Sigmoid colon (tissue), 7 donors: ENCODE measurements around the gene B3GALT4. TPM values are rescaled to one million over a fixed set of nuclear protein-coding genes. Genes with fewer than 3 reads are reported as not detected.

Experiments
- DNase-seq: peaks from one replicate; pipeline ENCODE4 v3.0.0-alpha.2; 2019
- H3K27ac ChIP-seq, 4 donors: fragments of 200-600 bp; sonication (generic); one replicate each; pipeline ENCODE4 v1.5.1; 2016 to 2019; ENCODE audit warnings: mild to moderate bottlenecking in 1 of 4
- H3K27me3 ChIP-seq, 3 donors: fragments of 200-600 bp; sonication (generic); one replicate each; pipeline ENCODE4 v1.5.1; 2019; ENCODE audit warnings: mild to moderate bottlenecking in 1 of 3
- H3K36me3 ChIP-seq, 4 donors: fragments of 200-600 bp; sonication (generic); one replicate each; pipeline ENCODE4 v1.5.1; 2016 to 2019
- H3K4me1 ChIP-seq, 4 donors: fragments of 200-600 bp; sonication (generic); one replicate each; pipeline ENCODE4 v1.5.1; 2017 to 2019
- H3K4me3 ChIP-seq, 4 donors: fragments of 200-600 bp; sonication (generic); one replicate each; pipeline ENCODE4 v1.5.1; 2017 to 2019; ENCODE audit warnings: mild to moderate bottlenecking in 2 of 4, moderate library complexity in 1 of 4
- H3K9me3 ChIP-seq, 4 donors: fragments of 200-600 bp in 3 of 4; sonication (generic) in 3 of 4; one replicate each; pipeline versions ENCODE4 v1.5.1 to v1.6.1; 2013 to 2019
- EP300 ChIP-seq, 4 donors: sonication (generic); formaldehyde crosslinking; IDR thresholded peaks; one replicate each; pipeline ENCODE4 v1.6.1; 2017; ENCODE audit warnings: antibody characterized with exemption in 4 of 4
- POLR2A ChIP-seq, 2 donors: fragments of 450-650 bp; IDR thresholded peaks; one replicate each; pipeline ENCODE4 v1.6.1; 2016; ENCODE audit warnings: antibody characterized with exemption in 2 of 2, mild to moderate bottlenecking in 2 of 2, moderate library complexity in 2 of 2
- POLR2AphosphoS5 ChIP-seq, 4 donors: sonication (generic); formaldehyde crosslinking; IDR thresholded peaks; one replicate each; pipeline ENCODE4 v1.6.1; 2017; ENCODE audit warnings: antibody characterized with exemption in 4 of 4
- WGBS, 2 donors: extraction: QIAGEN DNeasy Blood & Tissue Kit; methylation state at CpG; one replicate each; pipeline ENCODE4 v1.1.7; 2013; 5-methylcytosine and 5-hydroxymethylcytosine counted together
- intact Hi-C: fragments of 100-400 bp; cut with DNase I; formaldehyde crosslinking; loops from one replicate; pipeline ENCODE4 v1.15.1; 2023
- polyA plus RNA-seq, 3 donors: library from polyadenylated mRNA; stranded (reverse); fragments of 200-250 nt; gene quantifications; one replicate each; pipeline ENCODE4 v1.2.3, GENCODE V29; 2013
- total RNA-seq, 4 donors: library from RNA; depleted of rRNA; stranded (reverse); fragments of >200 nt; gene quantifications; one replicate each; pipeline ENCODE4 v1.1.0, GENCODE V29; 2016
- TF ChIP-seq, protein P1 (sequence below), 4 experiments: fragments of 450-650 bp in 3 of 4; fragments of 200-600 bp in 1 of 4; IDR thresholded peaks; one replicate each; pipeline ENCODE4 v1.5.1; 2016 to 2019; ENCODE audit warnings: antibody characterized with exemption in 4 of 4, mild to moderate bottlenecking in 3 of 4, moderate library complexity in 2 of 4
- donor health status: healthy with polysubstance abuse.
- donor health status: Bipolar disorder and iron deficiency.
- donor health status: healthy.

Gene B3GALT4
- total and polyA plus RNA-seq, 7 donors, result 7.2 to 23.6 (median 19.2) TPM

DNA sequence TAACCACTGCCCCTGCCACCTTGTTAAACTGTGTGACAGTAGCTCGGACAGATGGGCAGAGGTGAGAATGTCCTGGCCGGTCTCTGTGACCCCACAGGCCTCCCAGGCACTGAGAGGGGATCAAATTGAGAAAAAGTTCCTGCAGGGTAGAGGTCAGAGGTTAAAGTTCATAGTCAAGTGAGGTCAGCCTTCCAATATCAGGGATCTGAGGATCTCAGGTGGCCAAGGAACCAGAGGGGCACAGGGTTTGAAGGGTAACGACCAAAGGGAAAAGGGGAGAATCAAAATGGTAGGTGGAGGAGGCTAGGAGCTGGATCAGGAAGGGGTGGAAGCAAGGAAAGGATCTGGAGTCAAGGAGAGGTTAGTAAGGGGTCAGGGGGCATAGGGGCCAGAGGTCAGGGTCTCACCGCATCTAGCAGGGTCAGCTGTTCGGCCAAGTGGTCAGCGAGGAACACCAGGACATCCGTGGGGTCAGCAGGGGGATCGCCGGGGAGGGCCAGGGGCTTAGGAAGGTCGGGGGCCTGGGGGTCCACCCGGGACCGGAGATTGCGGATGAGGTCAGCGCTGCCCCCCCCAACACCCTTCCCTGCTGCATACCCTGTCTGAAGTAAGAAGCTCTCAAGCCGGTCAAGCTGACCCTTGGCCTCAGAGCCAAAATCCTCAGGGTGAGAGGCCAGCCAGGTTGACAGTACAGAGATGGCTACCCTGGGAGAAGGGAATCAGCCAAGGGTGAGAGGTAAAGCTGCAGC, 18.9 kb downstream of the B3GALT4 start:
- intact Hi-C loops, result loop anchor here (5.0 kb wide), 1 partner anchor 132 kb away; no protein-coding TSS in a partner anchor
- Histone ChIP-seq H3K36me3 (peaks cover 19 to 59% (median 37%) of the 10 kb centered on the region in 4 donors), H3K9me3 (no peaks in the 10 kb centered on the region), H3K27ac (no peak overlapping the region), H3K4me3 (no peak overlapping the region), H3K27me3 (no peaks in the 10 kb centered on the region), H3K4me1 (peaks cover 0 to 29% (median 23%) of the 10 kb centered on the region in 4 donors)
- no peak for TF ChIP-seq POLR2A (IDR thresholded peaks at IDR 0.05)
- TF ChIP-seq, protein P1, sequence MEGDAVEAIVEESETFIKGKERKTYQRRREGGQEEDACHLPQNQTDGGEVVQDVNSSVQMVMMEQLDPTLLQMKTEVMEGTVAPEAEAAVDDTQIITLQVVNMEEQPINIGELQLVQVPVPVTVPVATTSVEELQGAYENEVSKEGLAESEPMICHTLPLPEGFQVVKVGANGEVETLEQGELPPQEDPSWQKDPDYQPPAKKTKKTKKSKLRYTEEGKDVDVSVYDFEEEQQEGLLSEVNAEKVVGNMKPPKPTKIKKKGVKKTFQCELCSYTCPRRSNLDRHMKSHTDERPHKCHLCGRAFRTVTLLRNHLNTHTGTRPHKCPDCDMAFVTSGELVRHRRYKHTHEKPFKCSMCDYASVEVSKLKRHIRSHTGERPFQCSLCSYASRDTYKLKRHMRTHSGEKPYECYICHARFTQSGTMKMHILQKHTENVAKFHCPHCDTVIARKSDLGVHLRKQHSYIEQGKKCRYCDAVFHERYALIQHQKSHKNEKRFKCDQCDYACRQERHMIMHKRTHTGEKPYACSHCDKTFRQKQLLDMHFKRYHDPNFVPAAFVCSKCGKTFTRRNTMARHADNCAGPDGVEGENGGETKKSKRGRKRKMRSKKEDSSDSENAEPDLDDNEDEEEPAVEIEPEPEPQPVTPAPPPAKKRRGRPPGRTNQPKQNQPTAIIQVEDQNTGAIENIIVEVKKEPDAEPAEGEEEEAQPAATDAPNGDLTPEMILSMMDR (IDR thresholded peaks at IDR 0.05), result no peak
- 91 to 95% methylated on average over 15 of the region's 15 CpGs for WGBS, 2 donors
- DNase-seq, result no peak

DNA sequence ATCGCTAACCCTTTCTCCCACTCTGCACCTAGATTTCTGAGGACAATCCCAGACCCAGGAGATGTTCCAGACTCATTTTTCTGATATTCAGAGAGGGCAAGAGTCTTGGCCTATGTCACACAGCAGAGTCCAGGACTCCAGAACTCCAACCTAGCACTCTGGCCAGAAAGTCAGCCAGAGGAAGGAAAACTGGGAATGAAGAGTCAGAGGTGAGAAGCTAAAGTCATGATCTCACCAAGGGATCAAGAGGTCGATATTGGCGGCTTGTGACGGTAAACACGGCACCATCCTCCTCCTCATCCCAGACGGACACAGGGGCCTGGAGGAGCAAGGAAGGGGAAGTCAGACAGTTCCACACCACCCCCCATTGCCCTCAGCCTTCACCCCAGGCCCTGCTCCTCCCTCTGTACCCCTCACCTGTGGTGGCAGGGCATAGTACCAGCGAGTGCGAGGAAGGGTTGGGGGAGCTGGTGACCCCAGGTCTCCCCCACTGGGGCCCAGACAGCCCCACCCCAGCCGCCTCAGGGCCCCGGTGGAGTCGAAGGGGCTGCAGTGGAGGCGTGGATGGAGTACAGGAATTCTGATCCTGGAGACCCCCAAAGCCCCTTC, 20.0 kb downstream of the B3GALT4 start:
- H3K9me3 ChIP-seq, result no peaks in the 10 kb centered on the region
- WGBS, 2 donors, result 72 to 79% methylated on average over 12 of the region's 12 CpGs
- H3K27me3 ChIP-seq, result no peaks in the 10 kb centered on the region
- no peak for DNase-seq
- peak overlapping the region; percentile 95 to 98 (median 97) for H3K27ac ChIP-seq
- H3K4me1 ChIP-seq, result peaks cover 0 to 37% (median 24%) of the 10 kb centered on the region in 4 donors
- TF ChIP-seq, protein P1 (IDR thresholded peaks at IDR 0.05), result no peak
- no peak for TF ChIP-seq POLR2AphosphoS5 (IDR thresholded peaks at IDR 0.05)
- no peak for TF ChIP-seq EP300 (IDR thresholded peaks at IDR 0.05)
- TF ChIP-seq POLR2A (IDR thresholded peaks at IDR 0.05), result no peak
- H3K36me3 ChIP-seq, result peaks cover 19 to 58% (median 31%) of the 10 kb centered on the region in 4 donors
- H3K4me3 ChIP-seq, result peak overlapping the region; percentile 62 to 93 (median 84)
- intact Hi-C loops, result loop anchor here (5.0 kb wide), 1 partner anchor 130 kb away; no protein-coding TSS in a partner anchor

DNA sequence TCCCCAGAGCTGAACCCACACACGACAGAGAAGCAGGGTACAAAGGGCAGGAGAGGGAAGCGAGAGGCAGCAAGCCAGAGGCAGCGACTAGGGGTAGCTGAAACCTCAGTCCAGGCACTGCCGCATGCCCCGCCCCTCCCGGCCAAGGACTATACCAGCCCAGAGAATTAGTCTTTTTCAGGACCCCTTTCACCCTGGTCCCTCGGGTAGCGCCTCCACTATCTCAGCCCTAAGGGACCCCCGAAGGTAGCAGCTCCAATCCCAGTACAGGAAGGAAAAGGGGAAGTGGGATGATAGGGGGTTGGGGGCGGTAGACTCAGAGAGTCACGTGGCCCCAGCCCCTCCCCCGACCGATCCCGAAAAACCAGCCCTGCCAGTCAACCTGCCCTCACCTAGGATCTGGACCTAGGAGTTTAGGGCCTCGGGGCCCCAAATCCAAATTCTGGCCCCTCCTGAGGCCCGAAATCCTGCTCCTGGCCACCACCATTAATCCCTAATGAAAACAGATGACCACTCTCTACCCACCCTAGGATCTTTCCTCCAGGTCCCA, 20.6 kb downstream of the B3GALT4 start:
- intact Hi-C loops, result loop anchor here (5.0 kb wide), 1 partner anchor 130 kb away; no protein-coding TSS in a partner anchor
- Histone ChIP-seq H3K27ac (peak overlapping the region; percentile 95 to 98 (median 97)), H3K9me3 (no peaks in the 10 kb centered on the region), H3K36me3 (peaks cover 14 to 58% (median 29%) of the 10 kb centered on the region in 4 donors), H3K4me1 (peaks cover 0 to 37% (median 24%) of the 10 kb centered on the region in 4 donors), H3K27me3 (no peaks in the 10 kb centered on the region), H3K4me3 (peak overlapping the region; percentile 62 to 93 (median 84))
- TF ChIP-seq POLR2AphosphoS5 (IDR thresholded peaks at IDR 0.05), result no peak
- no peak for TF ChIP-seq EP300 (IDR thresholded peaks at IDR 0.05)
- TF ChIP-seq, protein P1 (IDR thresholded peaks at IDR 0.05), result no peak
- TF ChIP-seq POLR2A (IDR thresholded peaks at IDR 0.05), result no peak
- no peak for DNase-seq
- WGBS, 2 donors, result 4 to 6% methylated on average over 16 of the region's 16 CpGs

DNA sequence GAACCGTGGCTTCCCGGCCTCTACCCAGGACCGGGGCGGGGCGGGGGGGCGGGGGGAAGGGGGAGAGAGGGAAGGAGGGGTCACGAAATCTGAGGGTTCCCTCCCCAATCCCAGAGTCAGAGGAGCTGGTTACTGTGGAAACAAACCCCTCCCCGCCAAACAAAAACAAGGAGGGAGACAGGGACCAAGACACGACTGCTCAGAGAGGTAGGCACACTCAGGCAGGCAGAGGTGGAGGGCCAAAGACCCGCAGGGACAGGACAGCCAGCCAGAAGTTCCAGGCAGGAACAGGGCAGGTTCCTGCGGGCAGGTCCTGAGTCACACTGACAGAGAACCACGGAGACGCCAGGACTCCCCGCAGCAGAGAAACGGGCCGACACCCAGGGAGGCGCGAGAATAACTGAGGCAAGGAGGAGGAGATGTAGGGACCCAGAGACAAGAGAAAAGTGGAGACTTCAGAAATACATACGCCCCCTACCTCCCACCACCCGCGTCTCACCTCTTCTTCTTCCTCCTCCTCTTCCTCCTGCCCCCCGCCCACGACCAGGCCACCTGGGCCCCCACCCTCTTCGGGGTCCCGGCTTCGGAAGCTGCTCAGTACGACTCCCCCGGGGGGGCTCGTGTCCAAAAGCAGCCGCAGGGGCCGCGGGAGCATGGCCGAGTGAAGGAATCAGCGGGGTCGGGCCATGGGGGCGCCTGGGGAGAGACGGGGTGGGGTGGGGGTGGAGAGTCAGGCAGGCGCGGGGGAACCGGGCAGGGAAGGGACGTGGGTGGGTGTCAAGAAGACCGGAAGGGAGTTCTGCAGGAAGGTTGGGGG, 21.2 kb downstream of the B3GALT4 start:
- no peaks in the 10 kb centered on the region for H3K27me3 ChIP-seq
- WGBS, 2 donors, result 1% methylated on average over 42 of the region's 42 CpGs
- peak overlapping the region; percentile 95 to 98 (median 97) for H3K27ac ChIP-seq
- intact Hi-C loops, result loop anchor here (2.0 to 5.0 kb wide), 2 partner anchors 21 to 129 kb away; partner anchors contain the start of gene B3GALT4
- H3K9me3 ChIP-seq, result no peaks in the 10 kb centered on the region
- peaks cover 10 to 58% (median 31%) of the 10 kb centered on the region in 4 donors for H3K36me3 ChIP-seq
- peak overlapping the region; percentile 62 to 93 (median 84) for H3K4me3 ChIP-seq
- TF ChIP-seq POLR2AphosphoS5 (IDR thresholded peaks at IDR 0.05) (peak in 3 of 4 donors; percentile 57 to 85 (median 75)), POLR2A (IDR thresholded peaks at IDR 0.05) (peak in 1 of 2 donors; percentile 25)
- TF ChIP-seq, protein P1 (IDR thresholded peaks at IDR 0.05), result no peak
- DNase-seq, result peak; percentile 90
- H3K4me1 ChIP-seq, result peaks cover 0 to 37% (median 24%) of the 10 kb centered on the region in 4 donors
